Measurements from ENCODE around the gene THBS4.
"Not testable (repeated sequence)": the region's sequence is repeated elsewhere in the genome, so short reads cannot be mapped to it uniquely, and the experiment has no call there.

The THBS4 gene

GRCh38 chr5:80097451-80097850, 62.3 kb downstream of the THBS4 start:
- Histone ChIP-seq H3K9me3 (ENCODE audit: low read length) (peaks cover 2% of the 10 kb centered on the region), H3K4me1 (ENCODE audit: insufficient read depth, low read length) (peaks cover 16% of the 10 kb centered on the region), H2AFZ (ENCODE audit: low read depth, low read length) (no peak overlapping the region), H3K27me3 (ENCODE audit: insufficient read depth, low read length) (no peaks in the 10 kb centered on the region), H3K4me3 (ENCODE audit: low read length) (no peak overlapping the region), H3K36me3 (ENCODE audit: insufficient read depth, low read length) (no peaks in the 10 kb centered on the region)

GRCh38 chr5:80101993-80102392, 66.8 kb downstream of the THBS4 start:
- peaks cover 4% of the 10 kb centered on the region for H3K4me1 ChIP-seq (ENCODE audit: insufficient read depth, low read length)
- H2AFZ ChIP-seq (ENCODE audit: low read depth, low read length) = no peak overlapping the region
- H3K9me3 ChIP-seq (ENCODE audit: low read length) = peaks cover 2% of the 10 kb centered on the region
- no peaks in the 10 kb centered on the region for H3K36me3 ChIP-seq (ENCODE audit: insufficient read depth, low read length)
- H3K4me3 ChIP-seq (ENCODE audit: low read length) = no peak overlapping the region
- no peaks in the 10 kb centered on the region for H3K27me3 ChIP-seq (ENCODE audit: insufficient read depth, low read length)

GRCh38 chr5:80103371-80103770, 68.2 kb downstream of the THBS4 start:
- Histone ChIP-seq H3K4me1 (ENCODE audit: insufficient read depth, low read length) (no peaks in the 10 kb centered on the region), H3K9me3 (ENCODE audit: low read length) (peaks cover 2% of the 10 kb centered on the region), H2AFZ (ENCODE audit: low read depth, low read length) (no peak overlapping the region), H3K27me3 (ENCODE audit: insufficient read depth, low read length) (no peaks in the 10 kb centered on the region), H3K36me3 (ENCODE audit: insufficient read depth, low read length) (no peaks in the 10 kb centered on the region), H3K4me3 (ENCODE audit: low read length) (no peak overlapping the region)

GRCh38 chr5:80105698-80106439, 70.7 kb downstream of the THBS4 start:
- peaks cover 8% of the 10 kb centered on the region for H3K4me1 ChIP-seq (ENCODE audit: insufficient read depth, low read length)
- no peak overlapping the region for H3K4me3 ChIP-seq (ENCODE audit: low read length)
- H3K36me3 ChIP-seq (ENCODE audit: insufficient read depth, low read length) = no peaks in the 10 kb centered on the region
- H3K9me3 ChIP-seq (ENCODE audit: low read length) = peaks cover 2% of the 10 kb centered on the region
- H3K27me3 ChIP-seq (ENCODE audit: insufficient read depth, low read length) = no peaks in the 10 kb centered on the region
- no peak overlapping the region for H2AFZ ChIP-seq (ENCODE audit: low read depth, low read length)

- no peak overlapping the region for H3K4me3 ChIP-seq (ENCODE audit: low read length)
- H3K4me1 ChIP-seq (ENCODE audit: insufficient read depth, low read length) = peaks cover 10% of the 10 kb centered on the region
- H3K36me3 ChIP-seq (ENCODE audit: insufficient read depth, low read length) = no peaks in the 10 kb centered on the region
- H2AFZ ChIP-seq (ENCODE audit: low read depth, low read length) = no peak overlapping the region
- H3K27me3 ChIP-seq (ENCODE audit: insufficient read depth, low read length) = no peaks in the 10 kb centered on the region
- H3K9me3 ChIP-seq (ENCODE audit: low read length) = peaks cover under 1% of the 10 kb centered on the region
Measured at GRCh38 chr5:80106916-80107315, 71.8 kb downstream of the THBS4 start.

GRCh38 chr5:80109646-80110478, 74.7 kb downstream of the THBS4 start:
- no peaks in the 10 kb centered on the region for H3K27me3 ChIP-seq (ENCODE audit: insufficient read depth, low read length)
- H3K36me3 ChIP-seq (ENCODE audit: insufficient read depth, low read length) = no peaks in the 10 kb centered on the region
- H3K4me3 ChIP-seq (ENCODE audit: low read length) = no peak overlapping the region
- peaks cover 10% of the 10 kb centered on the region for H3K4me1 ChIP-seq (ENCODE audit: insufficient read depth, low read length)
- no peak overlapping the region for H2AFZ ChIP-seq (ENCODE audit: low read depth, low read length)
- no peaks in the 10 kb centered on the region for H3K9me3 ChIP-seq (ENCODE audit: low read length)

GRCh38 chr5:80111376-80111990, 76.3 kb downstream of the THBS4 start:
- not testable (repeated sequence) for H2AFZ ChIP-seq (ENCODE audit: low read depth, low read length); H3K36me3 ChIP-seq (ENCODE audit: insufficient read depth, low read length); H3K9me3 ChIP-seq (ENCODE audit: low read length); H3K4me3 ChIP-seq (ENCODE audit: low read length); H3K27me3 ChIP-seq (ENCODE audit: insufficient read depth, low read length)
- peaks cover 13% of the 10 kb centered on the region for H3K4me1 ChIP-seq (ENCODE audit: insufficient read depth, low read length)

- H3K4me3 ChIP-seq (ENCODE audit: low read length) = no peak overlapping the region
- H2AFZ ChIP-seq (ENCODE audit: low read depth, low read length) = no peak overlapping the region
- no peaks in the 10 kb centered on the region for H3K9me3 ChIP-seq (ENCODE audit: low read length)
- no peaks in the 10 kb centered on the region for H3K27me3 ChIP-seq (ENCODE audit: insufficient read depth, low read length)
- H3K4me1 ChIP-seq (ENCODE audit: insufficient read depth, low read length) = peaks cover 11% of the 10 kb centered on the region
- no peaks in the 10 kb centered on the region for H3K36me3 ChIP-seq (ENCODE audit: insufficient read depth, low read length)
Measured at GRCh38 chr5:80114860-80115259, 79.7 kb downstream of the THBS4 start.

GRCh38 chr5:80116000-80116399, 80.9 kb downstream of the THBS4 start:
- Histone ChIP-seq H3K9me3 (ENCODE audit: low read length) (no peaks in the 10 kb centered on the region), H3K27me3 (ENCODE audit: insufficient read depth, low read length) (no peaks in the 10 kb centered on the region), H3K36me3 (ENCODE audit: insufficient read depth, low read length) (no peaks in the 10 kb centered on the region)

GRCh38 chr5:80116465-80116864, 81.3 kb downstream of the THBS4 start:
- Histone ChIP-seq H3K36me3 (ENCODE audit: insufficient read depth, low read length) (no peaks in the 10 kb centered on the region), H3K4me3 (ENCODE audit: low read length) (no peak overlapping the region), H3K9me3 (ENCODE audit: low read length) (no peaks in the 10 kb centered on the region), H2AFZ (ENCODE audit: low read depth, low read length) (no peak overlapping the region), H3K27me3 (ENCODE audit: insufficient read depth, low read length) (no peaks in the 10 kb centered on the region), H3K4me1 (ENCODE audit: insufficient read depth, low read length) (peaks cover 5% of the 10 kb centered on the region)

More at GRCh38 chr5:80116000-80116399, 80.9 kb downstream of the THBS4 start:
- Histone ChIP-seq H2AFZ (ENCODE audit: low read depth, low read length) (no peak overlapping the region), H3K4me1 (ENCODE audit: insufficient read depth, low read length) (peaks cover 5% of the 10 kb centered on the region), H3K4me3 (ENCODE audit: low read length) (no peak overlapping the region)

GRCh38 chr5:80117446-80117845, 82.3 kb downstream of the THBS4 start:
- H3K36me3 ChIP-seq (ENCODE audit: insufficient read depth, low read length) = no peaks in the 10 kb centered on the region
- no peaks in the 10 kb centered on the region for H3K9me3 ChIP-seq (ENCODE audit: low read length)
- no peaks in the 10 kb centered on the region for H3K27me3 ChIP-seq (ENCODE audit: insufficient read depth, low read length)
- H3K4me3 ChIP-seq (ENCODE audit: low read length) = no peak overlapping the region
- no peak overlapping the region for H2AFZ ChIP-seq (ENCODE audit: low read depth, low read length)
- H3K4me1 ChIP-seq (ENCODE audit: insufficient read depth, low read length) = peaks cover 3% of the 10 kb centered on the region

GRCh38 chr5:80119372-80119771, 84.2 kb downstream of the THBS4 start:
- no peak overlapping the region for H2AFZ ChIP-seq (ENCODE audit: low read depth, low read length)
- no peaks in the 10 kb centered on the region for H3K36me3 ChIP-seq (ENCODE audit: insufficient read depth, low read length)
- H3K9me3 ChIP-seq (ENCODE audit: low read length) = no peaks in the 10 kb centered on the region
- no peak overlapping the region for H3K4me3 ChIP-seq (ENCODE audit: low read length)
- H3K4me1 ChIP-seq (ENCODE audit: insufficient read depth, low read length) = peaks cover 3% of the 10 kb centered on the region
- no peaks in the 10 kb centered on the region for H3K27me3 ChIP-seq (ENCODE audit: insufficient read depth, low read length)

GRCh38 chr5:80122579-80122978, 87.4 kb downstream of the THBS4 start:
- no peaks in the 10 kb centered on the region for H3K9me3 ChIP-seq (ENCODE audit: low read length)
- H3K4me3 ChIP-seq (ENCODE audit: low read length) = no peak overlapping the region
- H3K27me3 ChIP-seq (ENCODE audit: insufficient read depth, low read length) = no peaks in the 10 kb centered on the region
- no peak overlapping the region for H2AFZ ChIP-seq (ENCODE audit: low read depth, low read length)
- H3K4me1 ChIP-seq (ENCODE audit: insufficient read depth, low read length) = no peaks in the 10 kb centered on the region
- no peaks in the 10 kb centered on the region for H3K36me3 ChIP-seq (ENCODE audit: insufficient read depth, low read length)

Measured in neuron (in vitro differentiated cells).